SK-N-SH treated with all-trans-retinoic acid at 6 μM for 48 hours (cell line): ENCODE results near the gene PRKACG.

ENCODE experiments used
- CSDC2 ChIP-seq: fragments of 250-450 bp; sonication (Bioruptor Pico); IDR thresholded peaks from 2 replicates; pipeline ENCODE4 v1.5.0; 2020; ENCODE audit warnings: mild to moderate bottlenecking, moderate library complexity
- PATZ1 ChIP-seq: fragments of 250-450 bp; sonication (Bioruptor Pico); IDR thresholded peaks from 2 replicates; pipeline ENCODE4 v1.8.0; 2020; ENCODE audit warnings: mild to moderate bottlenecking, moderate library complexity, borderline replicate concordance
- RARB ChIP-seq: fragments of 250-450 bp; sonication (Bioruptor Pico); IDR thresholded peaks from 2 replicates; pipeline ENCODE4 v1.8.0; 2021; ENCODE audit warnings: mild to moderate bottlenecking, moderate library complexity
- ZC3H10 ChIP-seq: fragments of 250-450 bp; sonication (Bioruptor Pico); IDR thresholded peaks from 2 replicates; pipeline ENCODE4 v1.5.1; 2021; ENCODE audit warnings: mild to moderate bottlenecking, moderate library complexity
- ZFP3 ChIP-seq: fragments of 250-450 bp; sonication (Bioruptor Pico); IDR thresholded peaks from 2 replicates; pipeline ENCODE4 v1.5.0; 2020; ENCODE audit warnings: mild to moderate bottlenecking, moderate library complexity
- ZFP30 ChIP-seq: fragments of 450-650 bp; formaldehyde crosslinking; IDR thresholded peaks from 2 replicates; pipeline ENCODE4 v1.5.0; 2022; ENCODE audit warnings: mild to moderate bottlenecking, moderate library complexity

DNA sequence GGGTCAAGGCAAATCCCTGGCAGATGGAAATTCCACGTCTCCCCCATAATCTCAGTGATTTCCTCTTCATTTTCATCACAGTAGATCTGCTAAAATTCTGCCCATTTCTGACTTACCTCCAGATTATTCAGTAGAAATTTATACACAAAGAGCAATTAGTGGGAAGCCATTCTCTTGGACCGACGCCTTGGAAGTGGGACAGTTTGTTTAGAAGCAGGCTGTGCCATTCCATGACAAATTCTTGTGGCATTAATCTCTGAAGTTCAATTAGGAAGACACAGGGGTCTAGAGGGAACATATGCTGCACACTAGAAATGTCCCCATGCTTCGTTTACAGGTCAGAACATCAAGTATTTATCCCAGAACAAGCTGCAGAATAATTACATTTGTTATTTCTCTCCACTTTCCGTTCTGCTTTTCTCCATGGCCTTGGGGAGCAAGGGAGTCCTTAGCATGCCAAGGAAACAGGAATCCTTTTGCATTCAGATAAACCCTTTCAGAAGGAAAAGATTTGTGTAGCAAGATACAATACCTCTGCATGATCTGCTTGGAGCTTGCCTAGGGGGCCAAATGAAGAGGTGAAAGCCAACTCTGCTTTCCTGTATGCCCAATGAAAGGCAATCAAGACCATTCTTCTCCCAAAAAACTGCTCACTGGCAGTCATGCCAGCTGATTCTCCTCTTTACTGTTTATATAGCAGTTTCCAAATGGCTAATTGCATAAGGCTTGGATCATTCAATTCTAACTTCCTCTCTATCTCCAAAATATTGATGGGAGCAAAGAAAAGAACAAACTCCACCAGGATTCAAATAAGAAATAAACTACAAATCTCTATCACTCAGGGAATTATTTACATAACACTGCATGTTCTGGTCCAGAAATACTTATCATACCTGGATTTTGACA, 2.5 kb upstream of the PRKACG start:
- TF ChIP-seq RARB (no peak), ZFP3 (CRISPR knock-in tag) (no peak), ZFP30 (CRISPR knock-in tag) (no peak), PATZ1 (CRISPR knock-in tag) (no peak), CSDC2 (CRISPR knock-in tag) (no peak), ZC3H10 (no peak)
